HG02970 (cell line): ENCODE data around the gene MAML1.
"Not testable (repeated sequence)": the region's sequence is repeated elsewhere in the genome, so short reads cannot be mapped to it uniquely, and the experiment has no call there.

Experiments
- ATAC-seq: cut with Tn5 transposase; IDR thresholded peaks from one replicate; pipeline ENCODE4 v1.9.1; 2021; ENCODE audit warnings: mild to moderate bottlenecking, moderate library complexity, moderate number of reproducible peaks; ENCODE audit not compliant: unreplicated experiment, low FRiP score

MAML1 gene

GRCh38 chr5:179732918-179733771, 523 bp downstream of the MAML1 start:
- peak; percentile 8 for ATAC-seq

DNA sequence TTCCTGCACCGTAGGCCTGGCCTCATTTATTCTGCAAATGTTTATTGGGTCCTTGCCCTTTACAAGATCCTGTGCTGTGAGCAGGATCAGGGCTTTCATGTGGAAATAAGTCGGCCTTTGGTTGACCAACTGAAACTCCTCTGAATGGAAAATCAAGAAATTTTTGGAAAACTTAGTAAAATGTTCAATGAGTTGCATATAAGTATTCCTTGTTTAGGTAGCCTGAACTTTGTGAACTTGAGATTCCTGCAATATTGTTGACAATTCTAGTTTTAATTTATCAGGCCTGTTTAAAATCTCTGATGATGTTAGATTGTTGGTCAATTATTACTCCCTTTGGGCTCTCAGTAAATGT, 1.1 kb downstream of the MAML1 start:
- ATAC-seq = no peak

DNA sequence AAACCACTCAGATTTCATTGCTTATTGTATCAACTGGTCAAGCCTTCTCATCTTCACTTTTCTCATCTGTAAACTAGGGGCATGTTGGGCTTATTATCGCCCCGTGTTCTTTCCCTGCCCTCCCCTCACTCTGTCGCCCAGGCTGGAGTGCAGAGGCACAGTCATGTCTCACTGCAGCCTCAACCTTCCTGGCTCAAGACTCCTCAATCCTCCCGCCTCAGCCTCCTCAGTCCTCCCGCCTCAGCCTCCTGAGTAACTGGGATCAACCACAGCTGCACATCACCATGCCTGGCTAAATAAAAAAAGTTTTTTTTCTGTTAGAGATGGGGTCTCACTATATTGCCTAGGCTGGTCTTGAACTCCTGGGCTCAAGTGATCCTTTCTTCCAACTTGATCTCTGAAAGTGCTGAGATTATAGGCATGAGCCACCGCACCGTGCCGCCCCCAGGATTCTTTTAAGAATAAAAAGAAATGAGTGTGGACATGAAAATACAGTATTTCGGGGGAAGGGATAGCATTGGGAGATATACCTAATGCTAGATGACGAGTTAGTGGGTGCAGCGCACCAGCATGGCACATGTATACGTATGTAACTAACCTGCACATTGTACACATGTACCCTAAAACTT, 2.0 kb downstream of the MAML1 start:
- no peak for ATAC-seq

- ATAC-seq = no peak
These were observed 6.1 kb downstream of the MAML1 start for GRCh38 chr5:179738742-179739141.

DNA sequence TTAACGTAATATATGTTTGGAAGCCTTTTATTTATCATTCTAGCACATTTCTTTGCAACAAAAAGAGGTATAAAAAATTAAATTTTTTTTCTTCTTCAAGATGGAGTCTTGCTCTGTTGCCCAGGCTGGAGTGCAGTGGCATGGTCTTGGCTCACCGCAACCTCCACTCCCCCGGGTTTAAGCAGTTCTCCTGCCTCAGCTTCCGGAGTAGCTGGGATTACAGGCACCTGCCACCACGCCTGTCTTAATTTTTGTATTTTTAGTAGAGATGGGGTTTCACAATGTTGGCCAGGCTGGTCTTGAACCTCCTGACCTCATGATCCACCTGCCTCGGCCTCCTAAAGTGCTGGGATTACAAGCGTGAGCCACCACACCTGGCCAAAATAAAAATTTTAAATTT, 11.5 kb downstream of the MAML1 start:
- not testable (repeated sequence) for ATAC-seq

GRCh38 chr5:179746872-179747271, 14.2 kb downstream of the MAML1 start:
- no peak for ATAC-seq

DNA sequence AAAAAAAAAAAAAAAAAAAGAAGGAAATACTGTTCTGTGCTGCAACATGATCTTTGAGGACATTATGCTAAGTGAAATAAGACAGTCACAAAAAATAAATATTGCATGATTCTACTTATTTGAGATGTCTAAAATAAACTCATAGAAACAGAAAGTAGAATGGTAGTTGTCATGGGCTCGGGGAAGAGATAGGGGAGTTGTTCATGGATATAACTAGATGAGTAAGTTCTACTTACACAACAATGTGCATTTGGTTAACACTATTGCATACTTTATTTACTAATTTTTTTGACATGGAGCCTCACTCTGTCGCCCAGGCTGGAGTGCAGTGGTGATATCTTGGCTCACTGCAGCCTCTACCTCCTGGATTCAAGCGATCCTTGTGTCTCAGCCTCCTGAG, 15.2 kb downstream of the MAML1 start:
- ATAC-seq = no peak

DNA sequence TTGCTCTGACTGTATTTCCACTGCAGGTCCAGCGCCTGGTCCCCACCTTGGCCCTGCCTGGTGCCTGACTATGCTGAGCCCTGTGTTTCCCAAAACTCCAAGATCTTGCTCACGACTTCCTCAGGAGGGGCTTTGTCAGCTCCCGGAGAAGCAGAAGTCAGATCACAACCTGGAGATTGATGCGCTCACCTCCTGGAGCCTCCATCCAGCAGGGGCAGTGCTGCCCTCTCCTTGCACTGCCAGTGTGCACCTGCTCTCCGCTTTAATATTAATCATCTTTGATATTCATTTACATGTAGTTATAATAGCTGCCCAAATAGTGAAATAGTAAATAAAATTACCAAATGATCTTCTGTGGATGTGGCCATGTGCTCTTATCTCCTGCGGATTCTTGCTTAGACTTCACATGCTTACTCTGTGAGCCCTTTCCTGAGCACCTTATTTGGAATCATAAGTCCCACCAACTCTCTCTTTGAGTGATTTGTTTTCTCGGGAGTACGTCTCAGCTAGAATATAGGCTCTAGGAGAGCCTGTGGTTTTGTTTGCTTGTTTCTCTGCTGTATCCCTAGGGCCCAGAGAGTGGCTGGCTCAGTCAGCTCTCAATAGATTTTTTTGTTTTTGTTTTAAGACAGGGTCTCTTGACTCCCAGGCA, 17.4 kb downstream of the MAML1 start:
- ATAC-seq = no peak

GRCh38 chr5:179753971-179754370, 21.3 kb downstream of the MAML1 start:
- ATAC-seq = no peak

DNA sequence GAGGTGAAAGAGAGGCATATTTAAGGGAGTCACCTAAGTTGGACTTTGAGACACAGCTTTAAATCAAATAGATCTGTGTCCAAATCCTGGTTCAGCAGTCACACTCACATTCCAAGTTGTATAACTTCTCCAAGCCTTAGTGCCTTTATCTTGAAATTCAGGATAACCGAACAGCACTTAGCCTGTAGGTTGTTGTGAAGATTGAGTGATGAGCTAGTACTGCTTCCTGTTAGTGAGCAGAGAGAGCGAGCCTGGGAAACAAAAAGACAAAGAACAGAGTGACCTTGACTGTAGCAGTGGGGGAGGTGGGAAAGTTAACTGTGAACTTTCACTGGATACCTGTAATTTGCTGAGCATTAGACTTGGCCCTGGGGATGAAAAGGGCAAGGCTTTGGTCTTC, 22.4 kb downstream of the MAML1 start:
- no peak for ATAC-seq

- no peak for ATAC-seq
These were observed 26.3 kb downstream of the MAML1 start for GRCh38 chr5:179758955-179759354.

DNA sequence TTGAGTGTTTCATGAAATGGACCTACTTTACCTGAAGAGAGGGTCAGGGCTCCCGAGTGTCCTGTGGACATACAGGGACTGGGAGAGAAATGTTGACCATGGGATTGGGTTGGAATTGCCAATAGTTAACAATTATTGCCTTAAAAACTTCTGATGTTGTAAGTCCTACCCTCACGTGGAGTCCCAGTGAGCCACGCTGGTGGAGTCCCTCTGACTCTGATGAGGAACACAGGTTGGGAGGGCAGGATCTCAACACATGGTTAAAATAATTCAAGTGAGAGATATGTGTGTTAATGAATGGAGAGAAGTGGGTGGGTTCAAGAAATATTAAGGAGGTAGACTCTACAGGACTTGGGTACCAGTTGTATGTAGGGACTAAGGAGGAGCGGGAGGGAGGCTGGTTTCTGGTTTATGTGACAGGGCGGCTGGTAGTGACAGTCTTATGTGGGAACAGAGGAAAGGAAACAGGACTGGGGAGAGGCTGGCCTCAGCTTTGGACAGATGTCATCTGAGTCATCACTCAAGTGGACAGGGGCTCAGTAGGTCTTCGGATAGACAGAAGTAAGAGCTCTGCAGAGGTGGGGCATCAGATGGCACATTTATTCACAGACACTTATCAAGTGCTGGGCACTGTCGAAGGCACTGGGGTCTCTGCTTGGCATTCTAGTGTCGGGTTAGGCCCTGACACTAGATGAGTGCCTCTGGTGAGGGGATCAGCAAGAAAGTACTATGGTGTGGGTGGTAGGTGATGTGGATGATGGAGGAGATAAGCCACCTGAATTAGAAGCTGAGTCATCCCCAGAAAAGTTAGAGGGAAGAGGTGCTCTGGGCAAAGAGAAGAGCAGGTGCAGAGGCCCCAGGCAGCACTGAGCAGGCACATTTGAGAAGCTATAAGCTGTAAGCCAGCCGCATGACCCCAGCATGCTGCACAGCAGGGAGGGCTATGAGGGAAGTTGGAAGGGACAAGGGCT, 27.2 kb downstream of the MAML1 start:
- no peak for ATAC-seq

- ATAC-seq = no peak
These were observed 29.6 kb downstream of the MAML1 start for GRCh38 chr5:179762079-179762780.

DNA sequence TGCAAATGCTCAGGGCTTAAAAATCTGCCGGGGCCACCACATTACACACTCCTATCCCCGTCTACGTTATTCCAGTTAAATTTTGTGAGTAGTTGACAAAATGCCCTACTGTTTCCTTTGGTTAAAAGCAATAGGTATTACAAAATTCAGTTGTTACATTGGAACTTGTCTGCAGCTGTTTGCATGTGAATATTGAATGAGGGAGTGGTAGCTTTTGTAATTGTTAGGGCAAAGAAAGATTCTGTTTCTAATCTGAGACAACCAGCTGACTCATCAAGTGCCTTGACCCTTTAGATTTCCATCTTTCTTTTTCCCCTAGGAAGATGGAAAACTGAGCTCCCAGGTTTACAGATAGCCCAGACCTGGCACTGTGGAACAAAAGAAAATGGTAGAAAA, 30.2 kb downstream of the MAML1 start:
- ATAC-seq = no peak

GRCh38 chr5:179763215-179763945, 30.8 kb downstream of the MAML1 start:
- ATAC-seq = no peak

DNA sequence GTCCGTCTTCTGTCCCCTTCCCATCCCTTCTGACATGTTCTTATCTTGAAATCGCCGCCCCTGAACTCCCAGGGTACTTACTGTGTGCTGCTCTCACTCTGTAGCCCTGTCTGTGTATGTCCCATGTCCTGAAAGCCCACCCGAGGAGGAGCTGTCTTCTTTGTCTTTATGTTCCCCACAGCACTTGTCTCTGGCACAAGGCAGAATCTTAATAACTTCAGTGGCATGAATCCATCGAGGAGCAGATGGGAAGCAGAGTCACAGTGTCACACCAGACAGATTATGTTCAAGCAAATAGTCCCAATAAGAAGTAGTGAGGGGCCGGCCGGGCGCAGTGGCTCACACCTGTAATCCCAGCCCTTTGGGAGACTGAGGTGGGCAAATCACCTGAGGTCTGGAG, 31.4 kb downstream of the MAML1 start:
- ATAC-seq = no peak

DNA sequence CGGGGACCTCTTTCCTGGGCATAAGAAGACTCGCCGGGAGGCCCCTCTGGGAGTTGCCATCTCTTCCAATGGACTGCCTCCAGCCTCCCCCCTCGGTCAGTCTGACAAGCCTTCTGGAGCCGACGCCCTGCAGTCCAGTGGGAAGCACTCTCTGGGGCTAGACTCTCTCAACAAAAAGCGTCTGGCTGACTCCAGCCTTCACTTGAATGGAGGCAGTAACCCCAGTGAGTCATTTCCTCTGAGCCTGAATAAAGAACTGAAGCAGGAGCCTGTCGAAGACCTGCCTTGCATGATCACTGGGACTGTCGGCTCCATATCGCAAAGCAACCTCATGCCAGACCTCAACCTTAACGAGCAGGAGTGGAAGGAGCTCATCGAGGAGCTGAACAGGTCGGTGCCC, 32.8 kb downstream of the MAML1 start:
- ATAC-seq = no peak

GRCh38 chr5:179766021-179766725, 33.6 kb downstream of the MAML1 start:
- ATAC-seq = no peak
